ENCODE results near the gene RALBP1.

RALBP1 gene

GRCh38 chr18:9552616-9553015, 77.3 kb downstream of the RALBP1 start:
- no peak for DNase-seq

DNA sequence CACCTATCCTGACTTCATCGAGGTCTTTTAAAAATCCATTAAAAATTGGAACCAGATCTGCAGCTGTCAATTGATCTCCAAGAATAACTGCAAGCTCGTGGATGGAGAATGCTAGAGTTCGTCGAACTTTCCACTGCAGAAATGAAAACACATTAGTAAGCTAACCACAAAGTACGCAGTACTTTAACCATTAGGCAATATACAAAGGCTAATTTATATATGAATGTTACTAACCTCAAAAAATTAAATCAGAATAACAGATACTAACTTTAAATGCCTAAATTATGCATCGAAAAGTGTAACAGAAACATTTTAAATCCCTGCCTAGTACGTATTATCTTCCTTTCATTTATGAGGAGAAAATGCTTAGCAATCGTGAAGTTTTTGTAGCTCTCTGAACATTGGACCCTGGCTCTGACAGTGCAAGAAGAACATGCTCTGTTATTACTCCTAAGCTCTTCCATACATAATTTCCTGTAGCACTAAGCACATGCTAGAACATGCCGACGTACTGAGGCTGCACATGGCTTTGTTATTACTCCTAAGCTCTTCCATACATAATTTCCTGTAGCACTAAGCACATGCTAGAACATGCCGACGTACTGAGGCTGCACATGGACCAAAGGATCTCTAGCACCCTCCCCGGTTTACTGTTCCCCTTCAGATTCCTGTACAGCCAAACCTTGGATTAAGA, 82.1 kb downstream of the RALBP1 start:
- DNase-seq: no peak

DNA sequence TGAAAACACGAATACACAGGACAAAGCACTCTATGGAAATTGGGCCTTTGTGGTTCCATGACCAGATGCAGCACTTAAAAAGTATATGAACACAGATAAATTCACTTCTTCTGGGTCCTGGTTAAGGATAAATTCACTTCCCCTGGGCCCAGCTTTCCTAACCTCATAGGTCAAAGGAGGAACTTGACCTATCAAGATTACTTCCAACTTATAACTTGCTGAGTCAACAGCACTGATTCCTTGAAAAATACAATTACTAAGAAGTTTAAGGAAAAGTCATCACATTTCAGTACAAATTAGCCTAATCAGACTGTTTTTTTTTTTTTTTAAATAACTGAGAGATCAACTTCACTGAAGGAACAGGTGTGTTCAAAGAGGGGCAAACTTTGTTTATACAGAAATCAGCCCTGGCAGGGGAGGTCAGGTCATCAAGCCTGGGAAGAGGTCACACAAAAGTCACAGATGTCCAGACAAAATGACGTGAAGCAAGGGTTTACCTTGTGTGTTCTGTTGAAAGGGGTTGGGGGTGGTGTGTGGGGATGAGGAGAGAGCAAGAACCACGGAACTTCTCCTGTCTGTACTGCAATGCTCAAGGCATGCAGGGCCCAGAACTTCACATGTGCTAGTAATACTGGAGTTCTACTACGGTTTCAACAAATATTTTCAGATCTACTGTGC, 83.2 kb downstream of the RALBP1 start:
- no peak for DNase-seq

DNA sequence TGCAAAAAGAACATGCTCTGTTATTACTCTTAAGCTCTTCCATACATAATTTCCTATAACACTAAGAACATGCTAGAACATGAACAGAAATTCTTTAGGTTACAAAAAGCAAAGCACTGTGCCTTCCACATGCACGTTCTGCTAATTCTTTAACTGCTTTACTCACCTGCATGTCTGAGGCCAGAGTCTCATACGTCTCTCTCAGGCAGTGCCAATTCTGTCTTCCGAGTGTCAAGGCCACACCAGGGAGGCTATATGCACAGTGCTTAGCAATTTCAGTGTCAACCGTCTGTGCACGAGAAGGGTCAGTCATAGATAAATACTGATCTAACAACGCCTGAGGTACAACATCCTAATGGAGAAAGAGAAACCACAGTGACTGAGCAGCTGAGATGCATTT, 83.9 kb downstream of the RALBP1 start:
- no peak for DNase-seq

- DNase-seq: no peak
Measured at GRCh38 chr18:9561759-9562158, 86.4 kb downstream of the RALBP1 start.

DNA sequence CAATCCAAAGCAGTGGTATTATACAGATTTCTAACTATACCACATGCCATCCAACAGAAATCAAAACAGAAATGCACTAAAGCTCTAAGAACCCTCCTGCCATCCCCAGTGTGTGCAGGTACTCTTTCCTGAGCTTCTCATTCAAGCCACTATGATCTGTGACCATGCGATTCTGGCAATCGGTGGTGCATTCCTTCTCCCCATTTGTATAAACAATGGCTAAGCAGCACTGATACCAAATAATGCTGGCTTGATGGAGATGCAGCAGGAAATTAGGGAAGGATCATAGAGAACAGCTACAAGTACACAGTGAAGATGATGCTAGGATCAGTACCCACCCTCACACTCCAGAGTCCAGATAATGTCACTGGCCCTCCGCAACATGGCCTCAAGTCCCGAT, 87.3 kb downstream of the RALBP1 start:
- no peak for DNase-seq

DNA sequence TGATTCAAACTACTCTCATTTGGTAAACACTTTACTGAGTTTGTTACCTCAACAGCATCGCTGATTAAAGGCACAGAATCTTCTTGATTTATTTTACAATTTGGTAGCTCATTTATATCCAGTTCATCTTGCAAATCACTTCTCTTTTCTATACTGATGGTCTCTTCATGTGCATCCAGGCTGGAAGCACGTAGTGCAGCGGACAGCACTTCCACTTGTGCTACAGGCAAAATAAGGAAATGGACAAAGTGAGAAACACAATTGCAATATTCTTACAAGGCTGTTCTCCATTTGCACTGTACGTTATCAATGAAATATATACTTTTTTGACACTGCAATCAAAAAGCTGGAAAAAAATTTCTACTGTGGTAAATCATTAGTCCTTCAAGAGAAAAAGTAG, 88.0 kb downstream of the RALBP1 start:
- DNase-seq: no peak

DNA sequence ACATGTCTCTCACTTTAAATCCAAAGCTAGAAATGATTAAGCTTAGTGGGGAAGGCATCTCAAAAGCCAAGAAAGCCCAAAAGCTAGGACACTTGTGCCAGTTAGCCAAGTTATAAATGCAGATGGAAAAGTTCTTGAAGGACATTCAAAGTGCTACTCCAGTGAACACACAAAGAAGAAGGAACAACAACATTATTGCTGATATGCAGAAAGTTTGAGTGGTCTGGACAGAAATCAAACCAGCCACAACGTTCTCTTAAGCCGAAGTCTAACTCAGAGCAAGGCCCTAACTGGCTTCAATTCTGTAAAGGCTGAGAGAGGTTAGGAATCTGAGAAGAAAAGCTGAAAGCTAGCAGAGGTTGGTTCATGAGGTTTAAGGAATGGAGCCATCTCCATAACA, 90.1 kb downstream of the RALBP1 start:
- no peak for DNase-seq

DNA sequence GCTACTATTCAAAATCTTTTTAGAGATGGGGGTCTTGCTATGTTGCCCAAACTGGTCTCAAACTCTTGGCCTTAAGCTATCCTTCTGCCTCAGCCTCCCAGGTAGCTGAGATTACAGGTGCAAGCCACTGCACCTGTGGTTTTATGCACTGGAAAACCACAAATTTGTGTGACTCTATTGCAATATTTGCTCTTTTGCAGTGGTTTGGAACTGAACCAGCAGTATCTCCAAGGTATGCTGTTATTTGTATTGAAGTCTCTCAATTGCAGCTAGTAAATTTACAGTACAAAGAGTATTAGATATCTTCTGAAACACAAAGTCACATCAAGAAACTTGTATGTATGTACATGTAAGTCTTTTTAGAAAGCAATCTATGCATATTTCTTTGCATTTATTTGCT, 92.9 kb downstream of the RALBP1 start:
- DNase-seq: no peak

- no peak for DNase-seq
Measured at GRCh38 chr18:9569178-9569577, 93.9 kb downstream of the RALBP1 start.

DNA sequence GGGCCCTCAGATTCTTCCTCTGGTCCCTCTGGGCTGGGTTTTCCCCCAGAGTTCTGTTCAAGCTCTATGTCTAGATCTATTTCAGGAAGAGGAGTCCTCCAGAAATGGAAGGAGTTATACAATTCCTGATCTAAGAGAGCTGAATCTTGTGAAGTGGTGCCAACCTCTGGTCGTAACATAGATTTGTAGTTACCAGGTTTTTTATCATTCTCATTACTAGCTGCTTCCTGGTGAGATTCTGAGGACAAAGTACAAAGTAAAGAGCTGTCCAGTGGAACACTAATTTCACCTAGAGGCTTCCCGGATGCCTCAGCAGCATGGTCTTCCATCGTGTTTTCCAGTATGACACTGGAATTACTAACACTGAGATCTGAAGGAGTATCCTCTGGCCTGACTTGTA, 94.9 kb downstream of the RALBP1 start:
- DNase-seq: no peak

GRCh38 chr18:9571546-9571945, 96.2 kb downstream of the RALBP1 start:
- no peak for DNase-seq

DNA sequence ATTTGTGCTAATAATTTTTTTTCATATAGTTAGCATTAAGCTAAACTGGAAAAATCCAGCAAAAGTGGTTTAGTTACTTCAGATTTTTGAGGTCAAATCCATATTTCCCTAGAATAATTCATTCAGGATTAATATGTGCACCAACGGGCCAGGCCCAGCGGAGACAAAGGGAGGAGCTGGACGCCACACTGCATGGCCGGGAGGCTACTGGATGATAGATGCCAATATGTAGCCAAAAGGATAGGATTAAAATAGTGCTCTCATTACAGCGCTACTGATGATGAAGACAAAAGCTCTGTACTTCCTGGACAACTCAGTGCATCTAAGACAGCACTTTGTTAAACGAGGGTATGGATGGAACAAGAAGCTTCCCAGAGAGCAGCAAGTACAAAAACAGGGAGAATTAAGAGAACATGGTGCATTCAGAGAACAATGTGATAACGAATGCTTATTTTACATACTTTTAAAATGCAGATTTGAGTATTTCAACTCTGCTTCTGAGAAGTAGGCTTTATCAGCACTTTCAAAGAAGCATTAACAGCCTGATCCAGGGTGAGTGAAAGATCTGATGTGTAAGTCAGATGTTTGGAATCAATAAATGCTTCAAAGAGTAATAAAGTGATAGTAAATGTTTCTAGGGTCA, 99.3 kb downstream of the RALBP1 start:
- no peak for DNase-seq

GRCh38 chr18:9575558-9575957, 100.2 kb downstream of the RALBP1 start:
- DNase-seq: no peak

DNA sequence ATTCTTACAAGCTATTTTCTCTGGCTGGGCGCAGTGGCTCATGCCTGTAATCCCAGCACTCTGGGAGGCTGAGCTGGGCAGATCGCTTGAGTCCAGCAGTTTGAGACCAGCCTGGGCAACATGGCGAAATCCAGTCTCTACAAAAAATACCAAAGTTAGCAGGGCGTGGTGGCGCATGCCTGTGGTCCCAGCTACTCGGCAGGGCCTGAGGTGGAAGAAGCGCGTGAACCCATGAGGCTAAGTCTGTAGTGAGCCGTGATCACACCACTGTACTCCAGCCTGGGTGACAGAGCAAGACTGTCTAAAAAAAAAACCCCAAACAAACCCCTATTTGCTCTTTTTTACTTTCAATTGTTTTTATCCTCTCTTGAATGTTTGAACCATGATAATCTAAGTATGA, 102.0 kb downstream of the RALBP1 start:
- DNase-seq: no peak

DNA sequence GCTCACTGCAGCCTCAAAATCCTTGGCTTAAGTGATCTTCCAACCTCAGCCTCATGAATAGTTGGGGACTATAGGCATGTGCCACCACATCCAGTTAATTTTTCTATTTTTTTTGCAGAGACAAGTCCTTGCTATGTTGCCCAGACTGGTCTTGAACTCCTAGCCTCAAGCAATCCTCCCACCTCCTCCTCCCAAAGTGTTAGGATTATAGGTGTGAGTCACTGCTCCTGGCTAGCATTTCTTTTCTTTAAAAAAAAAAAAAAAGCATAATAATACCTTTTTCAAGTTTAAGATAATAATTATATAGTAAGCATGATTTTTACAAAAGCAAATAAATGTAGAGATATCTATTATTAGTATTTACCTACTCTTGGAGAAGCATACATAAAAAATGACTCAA, 103.0 kb downstream of the RALBP1 start:
- no peak for DNase-seq

GRCh38 chr18:9581667-9582066, 106.4 kb downstream of the RALBP1 start:
- no peak for DNase-seq

- DNase-seq: no peak
Measured at GRCh38 chr18:9586814-9587213, 111.5 kb downstream of the RALBP1 start.

Measured in activated naive CD4-positive, alpha-beta T cell treated with Interleukin-2 at 50 U/mL for 16 hours (primary cell).